Stimulated activated CD8-positive, alpha-beta memory T cell treated with anti-CD3 and anti-CD28 coated beads, Interleukin-4, amount 100 ng/mL, for 1 hour (primary cell): Measurements from ENCODE around the gene MATR3.
"Not testable (repeated sequence)": the region's sequence is repeated elsewhere in the genome, so short reads cannot be mapped to it uniquely, and the experiment has no call there.

Experiments
- DNase-seq, 2 donors: peaks; one replicate each; pipeline ENCODE4 v3.0.0-alpha.2; 2020; ENCODE audit warnings: low read depth in 2 of 2, low spot score in 1 of 2

MATR3 gene

DNA sequence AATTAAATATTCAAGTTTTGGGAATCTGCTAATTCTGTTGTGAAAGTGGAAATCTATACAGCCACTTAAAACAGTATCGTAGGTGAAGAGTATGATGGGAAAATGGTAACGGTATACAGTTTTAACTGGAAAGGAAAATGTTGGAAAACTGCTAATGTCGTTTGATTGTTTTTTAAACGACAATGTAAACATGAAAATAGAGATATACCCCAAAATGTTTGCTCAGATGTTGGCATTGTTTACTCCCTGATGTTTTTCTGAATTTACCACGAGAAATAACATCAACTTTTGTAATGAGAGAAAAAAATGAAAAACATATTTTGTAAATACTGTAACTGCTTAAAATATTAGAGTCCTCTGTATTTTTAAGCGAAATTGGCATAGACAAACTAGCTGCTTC is 2.7 kb downstream of the MATR3 start:
- no peak for DNase-seq

DNA sequence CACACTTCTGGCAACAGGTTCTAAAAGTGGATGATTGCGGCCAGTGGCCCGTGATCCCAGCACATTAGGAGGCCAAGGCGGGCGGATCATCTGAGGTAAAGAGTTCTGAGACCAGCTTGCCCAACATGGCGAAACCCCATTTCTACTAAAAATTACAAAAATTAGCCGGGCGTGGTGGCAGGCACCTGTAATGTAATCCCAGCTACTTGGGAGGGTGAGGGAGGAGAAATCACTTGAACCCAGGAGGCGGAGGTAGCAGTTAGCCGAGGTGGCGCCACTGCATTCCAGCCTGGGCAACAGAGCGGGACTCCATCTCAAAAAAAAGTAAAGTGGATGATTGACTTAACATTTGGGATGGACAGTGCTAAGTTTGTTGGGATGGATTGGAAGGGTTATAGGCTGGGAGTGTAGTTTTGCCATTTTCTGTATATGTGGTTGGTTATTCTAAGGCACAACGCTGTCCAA is 3.4 kb downstream of the MATR3 start:
- DNase-seq, result no peak

DNA sequence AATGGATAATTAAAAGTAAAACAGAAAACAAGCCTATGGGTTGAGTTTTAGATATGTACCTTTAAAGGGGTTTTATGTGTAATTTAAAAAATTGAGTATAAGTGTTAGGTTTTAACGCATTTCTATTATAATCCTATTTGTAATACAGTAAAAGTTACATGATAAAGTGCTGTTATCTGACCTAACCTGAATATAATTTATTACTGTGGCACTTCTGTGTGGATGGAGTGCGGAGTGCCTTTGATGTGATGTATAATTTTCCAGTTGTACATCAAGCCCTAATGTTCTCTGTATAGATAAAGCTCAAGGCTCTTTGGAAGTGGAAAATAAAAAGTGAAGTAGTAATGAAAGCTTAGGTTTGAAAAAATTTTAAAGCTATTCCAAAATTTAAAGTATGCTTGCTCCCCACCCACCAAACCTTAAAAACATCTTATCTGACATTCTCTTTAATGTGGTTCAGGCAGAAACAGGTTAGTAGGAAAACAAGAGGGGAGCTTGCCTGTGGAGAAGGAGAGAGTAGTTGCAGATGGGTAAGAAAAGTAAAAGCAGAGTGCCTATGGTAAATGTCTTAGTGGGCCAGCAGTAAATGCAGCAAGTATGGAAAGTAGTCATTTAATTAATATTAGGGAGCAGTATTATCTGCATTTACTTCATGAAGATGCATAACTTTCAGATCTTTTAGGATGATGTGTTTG is 4.0 kb downstream of the MATR3 start:
- no peak for DNase-seq

DNA sequence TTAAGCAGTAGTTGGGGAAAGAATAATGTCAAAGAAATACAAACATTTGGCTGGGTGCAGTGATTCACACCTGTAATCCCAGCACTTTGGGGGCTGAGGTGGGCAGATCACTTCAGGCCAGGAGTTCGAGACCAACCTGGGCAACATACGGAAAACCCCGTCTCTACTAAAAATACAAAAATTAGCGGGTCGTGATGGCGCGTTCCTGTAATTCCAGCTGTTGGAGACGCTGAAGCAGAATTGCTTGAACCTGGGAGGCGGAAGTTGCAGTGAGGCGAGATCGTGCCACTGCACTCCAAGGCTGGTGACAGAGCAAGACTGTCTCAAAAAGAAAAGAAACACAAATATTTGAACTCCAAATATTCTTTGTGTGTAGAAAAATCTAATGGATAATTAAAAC is 4.7 kb downstream of the MATR3 start:
- no peak for DNase-seq

DNA sequence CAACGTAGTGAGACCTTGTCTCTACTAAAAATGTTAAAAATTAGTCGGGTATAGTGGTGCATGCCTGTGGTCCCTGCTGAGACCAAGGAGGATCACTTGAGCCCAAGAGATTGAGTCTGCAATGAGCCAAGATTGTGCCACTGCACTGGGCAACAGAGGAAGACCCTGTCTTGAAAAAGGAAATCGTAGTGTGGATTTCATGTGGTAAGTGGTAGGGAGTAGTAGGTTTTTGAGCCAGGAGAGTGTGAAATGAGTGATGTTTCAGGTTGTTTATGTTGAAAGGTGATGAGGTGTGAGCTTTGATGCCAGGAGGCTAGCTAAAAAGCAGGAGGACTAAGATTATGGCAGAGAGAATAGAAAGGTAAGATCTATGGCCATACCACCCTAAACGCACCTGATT is 5.9 kb downstream of the MATR3 start:
- no peak for DNase-seq

DNA sequence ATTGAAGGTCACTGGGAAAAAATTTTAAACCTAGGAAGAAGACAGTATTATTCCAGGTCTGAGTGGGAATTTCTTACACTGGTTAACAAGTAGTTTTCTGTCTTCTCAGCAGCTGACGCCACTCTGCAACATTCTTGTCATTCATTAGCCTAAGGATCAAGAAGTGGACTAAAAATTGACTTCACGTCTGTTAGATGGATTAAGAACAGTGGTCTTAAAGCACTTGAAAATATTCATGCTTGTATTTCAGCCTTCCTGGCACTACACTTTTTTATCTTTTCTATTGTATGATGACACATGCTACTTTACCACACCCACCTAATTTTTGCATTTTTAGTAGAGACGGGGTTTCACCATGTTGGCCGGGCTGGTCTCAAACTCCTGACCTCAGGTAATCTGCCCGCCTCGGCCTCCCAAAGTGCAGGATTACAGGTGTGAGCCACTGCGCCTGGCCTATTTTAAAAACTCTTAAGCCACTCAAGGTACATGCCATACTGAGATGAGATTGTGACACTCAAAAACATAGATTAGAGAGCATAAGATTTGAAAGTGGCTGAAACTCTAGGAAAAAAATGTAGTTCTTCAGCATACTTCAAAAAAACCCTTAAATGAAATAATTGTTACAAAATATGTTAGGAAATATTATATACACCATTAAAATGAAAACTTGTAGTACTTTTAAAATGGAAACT is 8.4 kb downstream of the MATR3 start:
- DNase-seq, result no peak

DNA sequence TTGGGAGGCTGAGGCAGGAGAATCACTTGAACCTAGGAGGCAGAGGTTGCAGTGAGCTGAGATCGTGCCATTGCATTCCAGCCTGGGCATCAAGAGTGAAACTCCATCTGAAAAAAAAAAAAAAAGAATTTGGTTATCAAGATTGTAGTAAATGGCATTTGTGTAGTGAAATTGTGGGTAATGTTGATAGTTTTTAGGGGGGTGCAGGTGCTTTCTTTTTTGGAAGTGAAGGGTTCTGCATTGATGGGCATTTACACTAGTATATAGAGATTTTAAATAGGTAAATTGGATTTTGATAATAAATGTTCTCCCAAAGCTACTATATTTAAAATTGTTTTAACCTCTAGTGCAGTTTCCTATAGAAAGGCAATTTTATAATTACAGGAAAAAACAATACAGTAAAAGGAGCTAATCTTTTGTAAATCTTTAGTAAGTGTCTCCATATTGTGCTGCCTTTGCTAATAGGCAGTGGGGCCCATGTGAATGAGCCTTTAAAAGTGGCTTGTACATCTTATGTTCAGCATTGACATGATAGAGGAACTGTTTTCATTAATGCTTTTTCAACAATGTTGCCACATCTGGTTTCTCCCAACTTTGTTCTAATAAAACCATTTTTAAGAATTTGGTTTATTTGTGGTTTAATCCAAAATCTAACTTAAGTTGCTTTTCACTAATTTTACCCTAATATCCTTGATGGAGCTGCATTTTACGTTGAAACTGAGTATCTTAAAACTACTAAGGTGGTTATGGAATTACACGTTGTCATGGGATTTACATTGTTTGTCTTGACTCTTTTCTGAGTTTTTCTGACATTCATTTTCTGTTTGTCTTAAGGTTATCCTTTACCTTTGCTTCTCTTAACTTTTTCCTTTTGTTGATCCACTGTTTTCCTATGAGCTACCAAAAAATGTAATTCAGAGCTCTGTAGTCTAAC is 11.1 kb downstream of the MATR3 start:
- DNase-seq, result no peak

DNA sequence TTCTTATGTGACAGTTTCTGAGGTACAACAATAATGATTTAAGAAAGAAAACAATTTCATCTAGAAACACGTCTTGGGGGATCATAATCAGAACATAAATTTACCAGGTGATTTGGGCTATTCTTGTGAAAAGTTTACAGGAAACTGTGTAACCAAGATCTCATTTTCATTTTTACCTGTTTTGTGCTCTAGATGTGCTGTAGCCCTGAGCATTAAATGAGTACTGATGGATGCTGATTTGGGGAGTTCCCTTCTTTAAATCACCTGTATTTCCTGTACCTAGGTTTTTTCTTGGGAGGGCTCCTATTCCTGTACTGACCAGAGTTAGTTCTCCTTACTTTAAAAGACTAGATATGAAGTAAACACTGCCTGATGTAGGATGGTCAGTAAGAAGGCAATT is 12.7 kb downstream of the MATR3 start:
- no peak for DNase-seq

DNA sequence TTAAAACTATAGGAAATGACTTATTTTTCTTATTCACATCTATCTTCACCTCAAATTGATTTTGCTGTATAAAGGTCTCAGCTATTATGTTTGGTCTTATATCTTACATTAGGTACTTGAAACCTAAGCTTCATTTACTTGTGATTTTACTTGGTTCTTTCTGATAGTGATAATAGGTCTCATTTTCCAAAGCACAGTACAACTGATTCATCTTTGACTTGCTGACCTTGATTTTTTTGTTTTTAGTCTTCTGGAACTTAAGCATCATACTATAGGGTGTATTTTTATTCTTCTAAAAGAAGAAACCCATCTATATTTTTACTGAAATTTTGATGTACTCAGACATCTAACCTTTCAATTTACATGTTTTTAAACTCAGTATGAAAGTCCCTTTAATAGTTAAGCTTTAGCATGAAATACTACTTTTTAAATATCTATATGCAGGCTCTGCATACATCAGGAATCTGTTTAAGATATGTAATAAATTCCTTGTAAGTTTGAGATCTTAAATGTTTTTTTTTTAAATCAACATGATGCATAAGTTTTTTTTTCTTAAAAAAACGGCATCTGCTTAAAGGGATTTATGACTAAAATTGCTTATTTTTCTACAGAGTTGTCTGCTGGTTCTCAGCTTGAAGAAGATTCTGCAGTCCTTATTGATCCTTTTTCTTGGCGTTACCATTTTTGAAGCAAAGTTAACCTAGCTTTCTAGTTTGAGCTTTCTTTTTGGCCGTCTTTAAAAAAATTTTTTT is 13.3 kb downstream of the MATR3 start:
- DNase-seq, result no peak

DNA sequence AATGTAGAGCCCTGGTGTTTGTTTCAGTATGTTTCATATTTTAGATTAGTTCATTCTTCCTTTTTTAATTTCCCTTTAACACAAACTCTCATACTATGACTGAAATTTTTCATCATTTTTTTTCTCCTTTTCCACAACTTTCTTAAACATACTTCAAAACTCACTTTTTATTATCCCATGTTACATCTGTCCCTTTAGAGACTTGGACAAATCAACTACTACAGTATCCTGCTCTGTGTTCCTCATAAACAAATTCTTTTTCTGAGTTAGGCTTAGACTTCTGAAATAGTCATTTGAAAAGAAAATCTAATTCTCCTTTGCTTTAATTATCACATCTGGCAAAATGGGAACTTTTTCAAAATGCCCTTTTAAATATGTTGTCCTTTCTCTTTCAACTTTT is 15.3 kb downstream of the MATR3 start:
- DNase-seq, result no peak

DNA sequence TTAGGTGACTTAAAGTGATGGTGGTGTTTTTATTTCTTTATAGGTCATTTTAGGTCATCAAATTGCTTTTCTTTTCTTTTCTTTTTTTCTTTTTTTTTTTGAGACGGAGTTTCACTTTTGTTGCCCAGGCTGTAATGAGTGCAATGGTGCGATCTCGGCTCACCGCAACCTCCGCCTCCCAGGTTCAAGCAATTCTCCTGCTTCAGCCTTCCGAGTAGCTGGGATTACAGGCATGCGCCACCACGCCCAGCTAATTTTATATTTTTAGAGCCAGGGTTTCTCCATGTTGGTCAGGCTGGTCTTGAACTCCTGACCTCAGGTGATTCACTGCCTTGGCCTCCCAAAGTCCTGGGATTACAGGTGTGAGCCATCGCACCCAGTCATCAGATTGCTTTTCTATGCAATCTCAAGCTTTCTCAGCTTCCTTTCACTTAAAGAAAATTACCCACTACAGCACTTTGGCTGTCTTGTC is 17.2 kb downstream of the MATR3 start:
- DNase-seq, result not testable (repeated sequence)

DNA sequence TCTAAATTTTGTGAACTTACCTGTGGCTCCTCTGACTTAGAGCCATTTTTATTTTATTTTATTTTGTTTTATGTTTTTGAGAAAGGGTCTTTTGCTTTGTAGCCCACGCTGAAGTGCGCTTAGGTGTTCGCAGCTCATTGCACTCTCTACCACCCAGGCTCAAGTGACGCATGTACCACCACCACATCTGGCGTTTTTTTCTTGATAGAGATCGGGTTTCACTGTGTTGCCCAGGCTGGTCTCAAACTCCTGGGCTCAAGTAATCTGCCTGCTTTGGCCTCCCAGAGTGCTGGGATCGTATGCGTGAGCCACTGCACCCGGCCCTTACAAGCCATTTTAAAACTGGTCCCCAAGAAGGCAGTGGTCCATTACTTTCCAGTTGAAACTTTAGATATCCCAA is 18.5 kb downstream of the MATR3 start:
- no peak for DNase-seq

DNA sequence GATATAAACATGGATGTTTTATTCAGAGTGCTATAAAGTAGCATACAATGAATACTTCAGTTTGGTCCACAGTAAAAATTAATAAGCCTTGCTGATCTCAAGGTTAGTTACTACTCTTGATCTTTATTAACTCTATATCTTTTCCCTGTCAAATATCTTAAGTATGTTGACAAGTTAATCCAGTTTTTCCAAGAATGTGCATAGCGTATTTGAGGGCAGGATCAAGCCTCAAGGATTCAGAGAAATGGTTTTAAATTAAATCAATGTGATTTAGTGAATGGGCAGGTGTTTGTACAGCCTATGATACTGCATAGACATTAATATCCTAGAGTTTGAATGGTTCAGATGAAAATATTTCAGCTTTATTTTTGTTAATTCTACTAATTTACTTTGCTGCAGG is 20.7 kb downstream of the MATR3 start:
- DNase-seq, result no peak

DNA sequence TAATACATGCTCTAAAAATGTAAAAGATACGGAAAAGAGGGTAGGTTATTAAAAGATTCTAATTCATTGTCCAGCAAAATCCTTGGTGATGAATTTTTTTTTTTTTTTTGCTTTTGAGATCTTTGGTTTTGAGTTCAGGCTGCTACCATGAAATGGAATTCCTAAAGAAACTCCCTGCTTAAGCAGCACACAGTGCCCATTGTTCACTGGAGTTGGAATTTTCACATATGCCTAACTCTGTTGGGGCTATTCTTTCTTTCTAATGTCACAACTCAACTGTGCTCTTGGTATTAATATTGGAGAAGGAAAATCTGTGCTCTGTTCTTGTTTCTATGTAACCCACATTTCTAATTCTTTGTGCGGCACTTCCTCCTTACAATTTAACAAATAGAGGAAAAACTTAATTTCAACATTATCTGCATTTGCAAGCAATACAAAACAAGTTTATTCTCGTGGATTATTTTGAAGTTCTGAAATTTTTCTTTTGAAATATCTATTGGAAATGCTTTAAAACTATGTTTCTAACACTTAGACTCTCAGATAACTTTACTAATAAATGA is 21.6 kb downstream of the MATR3 start:
- DNase-seq, result no peak

DNA sequence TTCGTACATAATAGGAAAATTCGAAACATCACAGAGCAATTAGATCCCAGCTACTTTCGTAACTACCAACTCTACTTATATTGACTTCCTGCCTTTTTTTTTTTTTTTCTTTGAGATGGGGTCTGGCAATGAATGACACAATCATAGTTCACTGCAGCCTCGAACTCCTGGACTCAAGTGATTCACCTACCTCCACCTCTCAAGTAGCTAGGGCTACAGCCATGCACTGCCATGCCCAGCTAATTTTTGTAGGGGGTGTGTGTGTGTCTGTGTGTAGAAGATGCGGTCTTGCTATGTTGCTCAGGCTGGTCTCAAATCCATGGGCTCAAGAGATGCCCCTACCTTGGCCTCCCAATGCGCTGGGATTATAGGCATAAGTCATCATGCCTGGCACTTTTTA is 42.3 kb downstream of the MATR3 start:
- no peak for DNase-seq

DNA sequence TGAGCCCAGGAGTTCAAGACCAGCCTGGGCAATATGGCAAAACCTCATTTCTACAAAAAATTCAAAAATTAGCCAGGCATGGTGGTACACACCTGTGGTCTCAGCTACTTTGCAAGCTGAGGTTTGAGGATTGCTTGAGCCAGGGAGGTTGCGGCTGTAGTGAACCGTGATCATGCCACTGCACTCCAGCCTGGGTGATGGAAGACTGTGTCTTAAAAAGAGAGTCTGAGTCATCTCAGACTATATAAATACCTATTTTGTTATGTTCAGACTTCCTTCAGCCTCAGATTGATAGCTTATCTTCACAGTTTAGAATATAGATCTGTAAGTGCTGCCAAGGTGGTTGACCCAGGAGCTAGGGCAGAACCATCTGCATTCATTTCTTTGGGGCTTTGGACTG is 46.5 kb downstream of the MATR3 start:
- no peak for DNase-seq

DNA sequence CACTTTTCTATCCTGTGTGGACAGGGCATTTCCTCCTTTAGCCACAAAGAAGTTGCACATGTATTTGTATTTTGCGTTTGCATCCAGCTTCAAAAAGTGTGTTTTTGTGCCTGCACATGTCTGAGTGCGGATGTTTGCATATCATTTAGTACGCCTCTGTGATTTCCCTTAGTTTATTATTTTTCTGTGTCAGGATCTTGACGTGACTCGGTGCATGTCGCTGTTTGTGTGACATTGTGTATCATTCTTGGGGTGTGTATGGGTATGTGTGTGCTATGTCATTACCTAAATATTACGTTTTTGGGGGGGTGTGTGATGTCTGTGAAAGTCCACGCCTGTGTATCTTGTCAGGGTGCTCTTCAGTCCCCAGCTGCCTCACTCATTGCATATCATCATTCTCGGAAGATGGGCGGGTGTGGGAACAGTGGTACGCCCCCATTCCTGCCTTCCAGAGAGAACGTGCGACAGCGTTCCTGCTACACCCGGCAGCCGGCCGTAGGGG is 47.7 kb downstream of the MATR3 start:
- DNase-seq, result no peak

DNA sequence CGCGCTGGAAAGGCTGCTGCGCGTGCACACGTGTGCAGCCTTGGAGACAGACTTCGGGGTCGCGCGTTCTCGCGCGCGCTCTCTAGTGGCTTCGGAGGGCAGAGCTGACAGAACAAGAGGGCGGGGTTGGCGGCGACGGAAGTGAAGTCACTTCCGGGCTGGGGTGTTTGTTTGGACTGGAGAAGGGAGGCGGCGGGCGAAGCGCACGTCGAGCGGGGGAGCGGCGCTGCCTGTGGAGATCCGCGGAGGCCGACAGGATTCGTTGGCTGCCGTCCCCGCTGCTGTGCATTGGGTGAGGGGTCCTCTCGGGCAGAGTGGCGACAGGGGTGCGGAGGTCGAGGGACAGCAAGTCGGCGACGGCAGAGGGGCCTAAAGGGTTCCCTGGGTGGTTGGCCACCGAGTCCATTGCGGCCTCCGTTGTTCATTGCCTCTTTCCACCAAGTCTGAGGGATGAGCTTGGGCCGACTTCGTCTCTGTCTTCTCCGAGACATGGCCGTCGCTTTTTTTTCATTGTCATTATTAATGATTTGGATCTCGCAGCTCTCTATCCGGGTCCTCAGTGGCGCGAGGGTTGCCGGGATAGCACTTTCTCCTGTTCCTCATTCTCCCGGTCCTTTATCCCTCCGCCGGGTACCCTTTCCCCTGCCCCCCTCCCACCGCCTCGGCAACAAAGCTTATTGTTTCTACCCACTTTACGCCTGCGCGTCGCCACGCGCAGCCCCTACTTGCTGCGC is 48.3 kb downstream of the MATR3 start, which contains the start of gene PAIP2:
PAIP2 (plus strand) TSS at position 166 of the 734 bp plus-strand sequence. CDS start 21,931 bp downstream, outside the sequence.
- DNase-seq, result peak; percentile 91 to 92

DNA sequence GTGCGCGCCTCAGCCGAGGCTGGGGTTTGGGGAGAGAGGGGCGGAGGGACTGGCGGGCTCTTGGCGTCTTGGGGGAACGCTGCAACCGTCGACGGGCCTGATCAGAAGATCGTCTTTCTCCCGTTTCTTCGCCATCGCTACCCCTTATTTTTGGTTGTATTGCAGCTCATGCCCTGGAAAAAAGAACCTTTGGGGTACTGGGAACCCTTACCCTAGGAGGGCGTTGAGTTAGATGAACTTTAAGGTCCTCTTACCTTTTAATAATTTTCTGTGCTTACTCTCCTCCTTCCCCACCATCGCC is 48.8 kb downstream of the MATR3 start:
- no peak for DNase-seq

DNA sequence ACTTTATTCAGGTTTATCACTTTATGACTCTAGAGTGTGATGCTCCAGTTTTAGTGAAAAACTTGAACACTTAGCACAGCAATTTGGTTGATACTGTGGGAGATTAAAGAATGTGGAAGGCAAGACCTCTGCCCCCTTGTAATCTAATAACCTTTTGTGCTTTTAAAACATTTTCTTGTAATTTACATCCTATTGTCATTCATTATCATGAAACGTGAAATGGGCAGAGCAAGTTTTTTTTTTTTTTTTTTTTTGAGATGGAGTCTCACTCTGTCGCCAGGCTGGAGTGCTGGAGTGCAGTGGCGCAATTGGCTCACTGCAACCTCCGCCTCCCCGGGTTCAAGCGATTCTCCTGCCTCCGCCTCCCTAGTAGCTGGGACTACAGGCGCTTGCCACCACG is 49.9 kb downstream of the MATR3 start:
- no peak for DNase-seq
